ENCODE results near the gene ADGRA1.

DNA sequence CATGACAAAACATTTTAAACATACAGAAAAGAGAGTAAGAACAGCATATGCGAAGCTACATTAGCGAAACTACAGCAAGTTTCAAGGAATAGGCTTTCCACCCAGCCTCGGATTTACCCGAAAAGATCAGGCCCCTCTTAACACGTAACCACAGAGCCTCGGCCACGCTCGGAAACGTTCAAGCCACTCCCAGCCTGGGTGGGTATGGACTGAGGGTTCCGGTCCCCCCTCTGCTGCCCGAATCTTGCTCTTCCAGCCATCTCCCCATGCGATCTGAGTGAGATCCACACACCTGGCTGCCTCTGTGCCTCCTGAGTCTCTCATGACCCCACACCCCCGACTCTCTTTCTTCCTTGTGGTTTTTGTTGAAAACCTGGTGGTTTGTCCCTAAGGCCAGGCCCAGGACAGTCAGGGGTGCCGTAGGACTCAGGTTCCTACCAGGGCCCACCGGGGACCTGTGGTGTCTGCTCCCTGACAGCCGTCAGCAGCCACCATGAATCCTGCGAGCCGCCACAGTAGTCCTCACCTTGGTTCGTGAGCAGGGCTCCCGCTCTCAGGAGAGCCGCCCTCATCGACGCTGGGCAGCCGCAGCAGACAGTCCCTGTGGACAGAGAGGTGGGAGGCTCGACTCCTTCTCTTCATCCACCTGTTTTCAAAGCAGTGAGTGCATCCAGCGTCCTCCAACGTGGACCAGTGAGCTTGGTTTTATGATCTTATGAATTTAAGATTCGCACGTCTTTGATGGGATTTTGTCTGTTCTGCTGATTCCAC, 90.8 kb downstream of the ADGRA1 start:
- no peak for TF ChIP-seq CTCF (IDR thresholded peaks at IDR 0.05)
- no peak for TF ChIP-seq POLR2A (IDR thresholded peaks at IDR 0.05)
